Measurements from ENCODE around the gene BTRC. TPM values are rescaled to one million over a fixed set of nuclear protein-coding genes. Genes with fewer than 3 reads are reported as not detected.

Gene BTRC
- total RNA-seq, 1 experiment from 2014 or later, result 22.4 TPM

DNA sequence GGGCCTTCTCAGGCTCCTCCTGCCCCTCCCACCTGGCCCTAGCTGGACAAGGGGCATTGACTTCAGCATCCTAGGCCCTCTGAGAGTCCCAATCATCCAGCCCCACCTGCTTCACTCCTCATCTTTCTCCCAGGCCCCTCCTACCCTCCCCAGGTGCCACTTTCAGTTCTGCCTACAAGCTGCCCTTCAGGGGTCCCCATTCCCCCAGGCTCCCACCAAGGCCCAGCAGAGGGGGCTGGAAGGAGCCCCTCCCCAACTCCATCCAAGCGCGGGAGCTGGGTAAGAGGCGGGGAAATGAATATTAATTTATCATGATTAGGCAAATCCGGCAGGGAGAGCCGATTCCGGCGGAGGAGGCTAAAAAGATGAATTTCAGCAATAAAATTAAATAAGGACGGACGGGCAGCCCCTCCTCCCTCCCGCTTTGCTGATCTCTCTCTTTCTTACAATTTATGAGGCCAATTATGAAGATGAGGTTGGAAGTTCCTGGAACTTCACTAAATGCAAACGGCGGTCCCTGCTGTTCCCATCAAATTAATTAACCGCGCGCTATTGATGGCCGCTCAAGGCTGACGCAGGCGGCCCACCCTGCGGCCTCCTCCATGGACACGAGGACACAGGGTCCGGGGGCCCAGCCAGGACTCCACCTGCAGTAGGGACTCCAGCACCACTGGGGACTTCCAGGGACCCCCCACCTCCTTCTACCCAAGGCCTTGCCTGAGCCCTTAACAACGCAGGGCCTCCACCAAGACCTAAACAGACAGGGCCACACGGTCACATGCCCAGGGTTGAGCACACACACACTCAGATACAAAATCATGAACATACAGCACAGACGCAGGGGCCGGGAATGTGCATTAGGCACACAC, 220.2 kb downstream of the BTRC start:
- ChIA-PET POLR2A (no interaction called here), CTCF (interaction anchor here (1.0 to 2.2 kb wide), 3 partner anchors 14 to 282 kb away, joined by 3 to 6 read pairs (median 3); partner anchors contain the start of genes DPCD and POLL)
- Mint-ChIP-seq H3K36me3 (peaks cover 13% of the 10 kb centered on the region), H3K27ac (no peak overlapping the region), H3K4me3 (no peak overlapping the region), H3K27me3 (ENCODE audit: low read depth) (peaks cover 45% of the 10 kb centered on the region), H3K9me3 (peaks cover 3% of the 10 kb centered on the region; the same call in 1 of the 2 replicates), H3K4me1 (peaks cover 24% of the 10 kb centered on the region)
- TF ChIP-seq NFATC4 (CRISPR knock-in tag; IDR thresholded peaks at IDR 0.05) (no peak), MYBL2 (CRISPR knock-in tag; IDR thresholded peaks at IDR 0.05) (no peak), ZNF219 (CRISPR knock-in tag; IDR thresholded peaks at IDR 0.05; ENCODE audit: borderline replicate concordance) (no peak), NFYB (CRISPR knock-in tag; conservative IDR thresholded peaks at IDR 0.05; ENCODE audit: low read depth) (no peak), TCF7 (CRISPR knock-in tag; IDR thresholded peaks at IDR 0.05; ENCODE audit: low read depth) (no peak), NR2C2 (CRISPR knock-in tag; IDR thresholded peaks at IDR 0.05) (no peak)
- TF ChIP-seq, protein P1, sequence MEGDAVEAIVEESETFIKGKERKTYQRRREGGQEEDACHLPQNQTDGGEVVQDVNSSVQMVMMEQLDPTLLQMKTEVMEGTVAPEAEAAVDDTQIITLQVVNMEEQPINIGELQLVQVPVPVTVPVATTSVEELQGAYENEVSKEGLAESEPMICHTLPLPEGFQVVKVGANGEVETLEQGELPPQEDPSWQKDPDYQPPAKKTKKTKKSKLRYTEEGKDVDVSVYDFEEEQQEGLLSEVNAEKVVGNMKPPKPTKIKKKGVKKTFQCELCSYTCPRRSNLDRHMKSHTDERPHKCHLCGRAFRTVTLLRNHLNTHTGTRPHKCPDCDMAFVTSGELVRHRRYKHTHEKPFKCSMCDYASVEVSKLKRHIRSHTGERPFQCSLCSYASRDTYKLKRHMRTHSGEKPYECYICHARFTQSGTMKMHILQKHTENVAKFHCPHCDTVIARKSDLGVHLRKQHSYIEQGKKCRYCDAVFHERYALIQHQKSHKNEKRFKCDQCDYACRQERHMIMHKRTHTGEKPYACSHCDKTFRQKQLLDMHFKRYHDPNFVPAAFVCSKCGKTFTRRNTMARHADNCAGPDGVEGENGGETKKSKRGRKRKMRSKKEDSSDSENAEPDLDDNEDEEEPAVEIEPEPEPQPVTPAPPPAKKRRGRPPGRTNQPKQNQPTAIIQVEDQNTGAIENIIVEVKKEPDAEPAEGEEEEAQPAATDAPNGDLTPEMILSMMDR (IDR thresholded peaks at IDR 0.05), result no peak
- TF ChIP-seq, protein P2, sequence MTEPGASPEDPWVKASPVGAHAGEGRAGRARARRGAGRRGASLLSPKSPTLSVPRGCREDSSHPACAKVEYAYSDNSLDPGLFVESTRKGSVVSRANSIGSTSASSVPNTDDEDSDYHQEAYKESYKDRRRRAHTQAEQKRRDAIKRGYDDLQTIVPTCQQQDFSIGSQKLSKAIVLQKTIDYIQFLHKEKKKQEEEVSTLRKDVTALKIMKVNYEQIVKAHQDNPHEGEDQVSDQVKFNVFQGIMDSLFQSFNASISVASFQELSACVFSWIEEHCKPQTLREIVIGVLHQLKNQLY (CRISPR knock-in tag; IDR thresholded peaks at IDR 0.05), result no peak
- TF ChIP-seq, protein P3, sequence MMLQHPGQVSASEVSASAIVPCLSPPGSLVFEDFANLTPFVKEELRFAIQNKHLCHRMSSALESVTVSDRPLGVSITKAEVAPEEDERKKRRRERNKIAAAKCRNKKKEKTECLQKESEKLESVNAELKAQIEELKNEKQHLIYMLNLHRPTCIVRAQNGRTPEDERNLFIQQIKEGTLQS (CRISPR knock-in tag; conservative IDR thresholded peaks at IDR 0.05), result no peak
- TF ChIP-seq, protein P4, sequence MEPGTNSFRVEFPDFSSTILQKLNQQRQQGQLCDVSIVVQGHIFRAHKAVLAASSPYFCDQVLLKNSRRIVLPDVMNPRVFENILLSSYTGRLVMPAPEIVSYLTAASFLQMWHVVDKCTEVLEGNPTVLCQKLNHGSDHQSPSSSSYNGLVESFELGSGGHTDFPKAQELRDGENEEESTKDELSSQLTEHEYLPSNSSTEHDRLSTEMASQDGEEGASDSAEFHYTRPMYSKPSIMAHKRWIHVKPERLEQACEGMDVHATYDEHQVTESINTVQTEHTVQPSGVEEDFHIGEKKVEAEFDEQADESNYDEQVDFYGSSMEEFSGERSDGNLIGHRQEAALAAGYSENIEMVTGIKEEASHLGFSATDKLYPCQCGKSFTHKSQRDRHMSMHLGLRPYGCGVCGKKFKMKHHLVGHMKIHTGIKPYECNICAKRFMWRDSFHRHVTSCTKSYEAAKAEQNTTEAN (CRISPR knock-in tag; IDR thresholded peaks at IDR 0.05), result no peak
- ATAC-seq (no peak), DNase-seq (ENCODE audit: low spot score) (no peak)

DNA sequence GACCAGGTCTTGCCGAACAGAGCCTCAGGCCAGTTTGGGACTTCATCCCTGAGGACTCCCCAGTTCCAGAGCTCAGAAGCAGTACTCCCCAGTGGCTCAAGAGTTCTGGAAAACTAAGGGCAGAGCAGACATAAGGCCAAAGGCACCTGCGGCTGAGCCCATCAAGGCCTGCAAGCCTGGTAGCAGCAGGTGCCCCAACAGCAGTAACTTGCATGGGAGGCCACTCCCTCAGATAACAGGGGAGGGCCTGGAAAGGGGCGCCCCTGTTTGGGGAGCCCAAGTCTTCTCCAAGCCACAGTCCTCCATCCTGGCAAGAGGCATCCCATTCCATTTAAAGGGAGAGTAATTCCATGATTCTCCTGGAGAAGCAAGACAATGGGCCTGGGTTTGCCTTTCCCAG, 221.1 kb downstream of the BTRC start:
- Mint-ChIP-seq H3K27ac (no peak overlapping the region), H3K4me3 (no peak overlapping the region), H3K27me3 (ENCODE audit: low read depth) (peaks cover 37% of the 10 kb centered on the region), H3K4me1 (peaks cover 17% of the 10 kb centered on the region), H3K36me3 (peaks cover 18% of the 10 kb centered on the region), H3K9me3 (peaks cover 3% of the 10 kb centered on the region; the same call in 1 of the 2 replicates)
- POLR2A ChIA-PET, result no interaction called here
- no peak for DNase-seq (ENCODE audit: low spot score)
- CTCF ChIA-PET, result interaction anchor here (2.0 kb wide), 1 partner anchor 28 kb away, joined by 10 read pairs; no protein-coding TSS in a partner anchor
- TF ChIP-seq HMGA2 (CRISPR knock-in tag; IDR thresholded peaks at IDR 0.05) (no peak), ATF1 (CRISPR knock-in tag; IDR thresholded peaks at IDR 0.05) (no peak)
- TF ChIP-seq, protein P5, sequence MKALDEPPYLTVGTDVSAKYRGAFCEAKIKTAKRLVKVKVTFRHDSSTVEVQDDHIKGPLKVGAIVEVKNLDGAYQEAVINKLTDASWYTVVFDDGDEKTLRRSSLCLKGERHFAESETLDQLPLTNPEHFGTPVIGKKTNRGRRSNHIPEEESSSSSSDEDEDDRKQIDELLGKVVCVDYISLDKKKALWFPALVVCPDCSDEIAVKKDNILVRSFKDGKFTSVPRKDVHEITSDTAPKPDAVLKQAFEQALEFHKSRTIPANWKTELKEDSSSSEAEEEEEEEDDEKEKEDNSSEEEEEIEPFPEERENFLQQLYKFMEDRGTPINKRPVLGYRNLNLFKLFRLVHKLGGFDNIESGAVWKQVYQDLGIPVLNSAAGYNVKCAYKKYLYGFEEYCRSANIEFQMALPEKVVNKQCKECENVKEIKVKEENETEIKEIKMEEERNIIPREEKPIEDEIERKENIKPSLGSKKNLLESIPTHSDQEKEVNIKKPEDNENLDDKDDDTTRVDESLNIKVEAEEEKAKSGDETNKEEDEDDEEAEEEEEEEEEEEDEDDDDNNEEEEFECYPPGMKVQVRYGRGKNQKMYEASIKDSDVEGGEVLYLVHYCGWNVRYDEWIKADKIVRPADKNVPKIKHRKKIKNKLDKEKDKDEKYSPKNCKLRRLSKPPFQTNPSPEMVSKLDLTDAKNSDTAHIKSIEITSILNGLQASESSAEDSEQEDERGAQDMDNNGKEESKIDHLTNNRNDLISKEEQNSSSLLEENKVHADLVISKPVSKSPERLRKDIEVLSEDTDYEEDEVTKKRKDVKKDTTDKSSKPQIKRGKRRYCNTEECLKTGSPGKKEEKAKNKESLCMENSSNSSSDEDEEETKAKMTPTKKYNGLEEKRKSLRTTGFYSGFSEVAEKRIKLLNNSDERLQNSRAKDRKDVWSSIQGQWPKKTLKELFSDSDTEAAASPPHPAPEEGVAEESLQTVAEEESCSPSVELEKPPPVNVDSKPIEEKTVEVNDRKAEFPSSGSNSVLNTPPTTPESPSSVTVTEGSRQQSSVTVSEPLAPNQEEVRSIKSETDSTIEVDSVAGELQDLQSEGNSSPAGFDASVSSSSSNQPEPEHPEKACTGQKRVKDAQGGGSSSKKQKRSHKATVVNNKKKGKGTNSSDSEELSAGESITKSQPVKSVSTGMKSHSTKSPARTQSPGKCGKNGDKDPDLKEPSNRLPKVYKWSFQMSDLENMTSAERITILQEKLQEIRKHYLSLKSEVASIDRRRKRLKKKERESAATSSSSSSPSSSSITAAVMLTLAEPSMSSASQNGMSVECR (CRISPR knock-in tag; IDR thresholded peaks at IDR 0.05; ENCODE audit: borderline replicate concordance), result no peak
- no peak for ATAC-seq
